ENCODE measurements around the gene KCNQ1.

Gene KCNQ1

DNA sequence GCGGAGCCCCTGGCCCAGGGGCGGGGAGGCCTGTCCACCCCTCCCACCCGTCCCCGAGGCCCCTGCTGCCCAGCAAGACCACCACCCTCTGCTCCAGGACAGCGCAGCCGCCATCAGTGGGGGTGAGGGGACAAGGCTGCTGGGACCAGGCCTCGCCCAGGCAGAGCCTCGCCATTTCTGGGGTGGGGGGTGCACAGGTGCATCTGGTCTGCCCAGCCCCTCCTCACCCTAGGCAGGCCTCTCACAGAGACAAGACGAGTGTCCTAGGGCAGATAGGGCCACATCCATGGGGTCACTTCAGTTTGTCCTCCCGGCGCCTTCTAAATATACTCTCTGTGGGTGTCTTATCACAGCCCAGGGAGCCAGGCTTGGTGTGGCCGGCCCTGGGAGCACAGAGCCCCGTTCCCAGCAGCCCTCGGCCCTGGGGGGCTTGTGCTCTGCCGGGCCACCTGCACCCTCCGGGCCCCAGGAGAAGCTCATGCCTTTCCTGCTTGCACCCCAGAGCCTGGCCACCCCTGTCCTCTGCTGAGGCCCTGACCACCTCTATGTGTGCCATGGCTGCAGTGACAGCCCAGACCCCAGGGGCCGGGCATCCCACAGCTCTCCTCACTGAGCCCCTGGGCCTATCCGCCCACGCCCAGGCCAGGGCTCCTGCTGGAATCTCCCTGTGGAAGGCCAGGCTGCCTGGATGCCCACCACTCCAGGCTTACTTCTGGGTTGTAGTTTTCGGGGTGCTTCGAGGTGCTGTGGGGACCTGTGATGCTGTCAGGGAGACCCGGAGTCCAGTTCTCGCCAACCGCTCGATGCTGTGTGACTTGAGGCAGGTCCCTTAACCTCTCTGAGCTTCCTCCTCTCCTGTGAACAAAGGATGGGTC lies 70.8 kb downstream of the KCNQ1 start:
- no peak for DNase-seq

DNA sequence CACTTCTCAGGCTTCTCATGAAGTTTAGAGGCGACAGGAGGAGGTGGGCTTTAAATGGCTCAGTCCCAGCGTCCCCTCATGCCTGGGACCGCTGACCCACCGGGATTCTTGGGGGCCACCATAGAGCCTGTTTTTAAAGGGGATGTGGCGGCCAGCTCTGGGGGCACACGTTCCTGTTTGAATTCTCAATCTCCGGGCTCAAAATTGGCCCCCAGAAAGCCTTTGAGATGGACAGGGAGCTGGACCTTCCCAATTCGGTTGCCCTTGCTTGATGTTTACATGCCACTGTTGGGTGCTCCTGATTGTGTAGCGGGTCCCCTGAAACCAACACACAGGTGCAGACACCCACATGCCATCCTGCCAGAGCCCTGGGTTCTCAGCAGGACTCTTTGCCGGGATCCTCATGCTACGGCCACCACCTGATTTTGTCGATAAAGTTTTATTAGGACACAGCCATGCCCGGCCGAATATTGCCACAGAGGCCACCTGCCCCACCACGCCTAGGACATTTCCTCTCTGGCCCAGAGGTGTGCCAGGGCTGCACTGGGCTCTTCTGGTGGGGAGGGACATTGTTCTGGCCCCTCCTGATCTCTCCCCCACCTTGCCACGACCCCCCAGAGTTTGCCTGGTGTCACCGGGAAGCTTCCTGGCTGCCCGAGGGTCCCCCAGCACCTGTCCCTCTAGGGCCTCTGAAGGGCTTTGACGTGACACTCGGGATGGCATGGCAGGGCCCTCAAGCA lies 71.6 kb downstream of the KCNQ1 start:
- DNase-seq = no peak

DNA sequence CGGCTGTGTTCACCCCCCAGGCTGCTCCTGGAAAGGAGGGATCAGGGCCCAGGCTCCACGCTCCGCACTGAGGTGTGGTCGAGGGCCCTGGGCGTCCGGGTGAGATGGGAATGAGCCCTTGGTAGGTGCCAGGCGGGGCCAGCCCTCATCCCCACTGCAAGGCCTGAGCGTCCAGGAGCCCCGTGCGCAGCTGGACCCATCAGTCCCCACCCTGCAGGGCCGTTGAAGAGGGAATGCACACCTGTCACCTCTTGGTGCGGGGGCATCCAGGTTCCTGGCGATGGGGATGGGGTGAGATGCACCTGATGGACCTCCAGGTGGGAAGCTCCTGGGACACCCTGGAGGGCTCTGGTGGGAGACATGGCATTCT lies 72.2 kb downstream of the KCNQ1 start:
- DNase-seq = no peak

DNA sequence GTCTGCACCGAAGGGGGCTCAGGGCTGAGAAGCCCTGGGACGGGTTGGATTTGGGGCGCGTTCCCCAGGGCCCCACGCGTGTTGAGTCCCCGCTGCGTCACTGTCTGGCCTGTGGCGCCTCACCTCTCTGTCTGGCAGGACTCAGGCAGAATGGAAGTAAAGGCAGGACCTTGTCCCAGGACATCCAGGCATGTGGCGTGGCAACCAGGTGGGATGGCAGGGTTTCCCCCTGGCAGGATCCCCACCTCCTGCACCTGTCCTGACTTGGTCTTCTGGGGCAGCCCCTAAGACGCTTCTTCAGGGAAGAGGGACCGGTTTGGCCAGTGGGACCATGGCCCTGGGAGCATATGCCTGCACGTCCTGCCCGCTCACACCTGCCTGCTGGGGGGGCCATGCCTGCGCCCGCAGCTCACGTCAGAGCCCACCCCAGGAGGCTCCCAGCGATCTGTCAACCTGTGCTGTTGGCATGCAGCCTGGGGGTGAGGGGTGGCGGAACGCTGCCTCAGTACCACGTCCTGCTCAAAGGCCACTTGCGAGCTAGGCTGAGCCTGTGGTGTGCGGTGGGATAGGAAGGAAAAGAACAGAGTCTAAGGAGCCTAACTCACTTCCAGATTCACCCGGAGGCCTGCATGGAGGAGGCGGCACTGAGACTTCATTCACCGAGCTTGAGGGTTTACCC lies 72.7 kb downstream of the KCNQ1 start:
- DNase-seq = no peak

DNA sequence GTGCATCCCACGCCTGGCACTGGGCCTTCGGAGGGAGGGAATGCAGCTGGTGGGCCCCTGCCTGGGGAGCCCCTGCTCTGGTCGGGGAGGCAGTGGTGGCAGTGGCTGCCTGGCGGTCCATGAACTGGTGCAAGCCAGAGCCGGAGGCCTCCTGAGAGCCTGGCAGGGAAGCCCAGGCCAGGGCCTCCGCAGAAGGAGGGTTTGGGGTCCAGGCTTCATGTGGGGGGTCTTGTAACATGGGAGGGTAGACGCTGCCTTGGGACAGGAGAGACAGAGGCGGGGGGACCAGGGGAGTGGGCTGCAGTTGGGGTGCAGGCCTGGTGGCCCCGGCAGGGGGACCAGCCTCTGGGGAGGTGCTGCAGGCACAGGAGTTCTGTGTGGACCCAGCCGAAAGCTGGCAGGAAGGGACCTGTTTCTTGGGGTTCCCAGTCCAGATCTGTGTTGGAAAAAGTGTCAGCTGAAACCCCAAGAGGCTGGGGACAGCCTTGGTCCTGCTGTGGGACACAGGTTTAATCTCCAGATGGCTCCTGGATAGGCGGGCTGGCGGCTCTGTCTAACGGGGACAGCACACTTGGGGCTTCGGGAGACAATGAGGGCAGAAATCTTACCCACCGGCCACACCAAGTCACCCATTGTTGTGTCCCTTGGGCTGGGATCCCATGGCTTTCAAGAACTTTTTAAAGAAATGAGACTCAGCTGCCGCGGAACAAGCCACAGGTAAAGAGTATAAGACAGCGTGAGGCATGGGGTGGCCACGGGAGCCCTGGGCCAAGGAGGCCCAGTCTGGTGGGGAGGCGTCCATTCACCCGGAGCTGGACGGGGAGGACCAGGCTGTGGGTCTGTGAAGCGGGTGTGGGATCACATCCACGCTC lies 73.5 kb downstream of the KCNQ1 start:
- no peak for DNase-seq

DNA sequence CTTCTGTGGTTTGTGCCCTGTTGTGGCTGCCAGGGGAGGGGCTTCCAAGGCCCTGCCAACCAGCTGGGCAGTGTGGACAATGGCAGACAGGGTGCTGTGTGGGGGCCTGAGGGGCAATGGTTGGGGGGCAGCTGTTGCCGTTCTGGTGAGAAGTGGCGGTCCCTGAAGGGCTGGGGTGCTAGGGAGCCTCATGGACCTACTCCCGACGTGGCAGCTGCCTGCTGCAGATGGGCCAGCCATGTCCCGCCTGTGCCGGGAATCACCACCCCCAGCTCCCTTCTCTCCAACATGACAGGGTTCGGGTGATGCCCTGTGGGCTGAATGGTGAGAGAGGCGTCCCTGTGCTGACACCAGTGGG lies 74.2 kb downstream of the KCNQ1 start:
- no peak for DNase-seq

DNA sequence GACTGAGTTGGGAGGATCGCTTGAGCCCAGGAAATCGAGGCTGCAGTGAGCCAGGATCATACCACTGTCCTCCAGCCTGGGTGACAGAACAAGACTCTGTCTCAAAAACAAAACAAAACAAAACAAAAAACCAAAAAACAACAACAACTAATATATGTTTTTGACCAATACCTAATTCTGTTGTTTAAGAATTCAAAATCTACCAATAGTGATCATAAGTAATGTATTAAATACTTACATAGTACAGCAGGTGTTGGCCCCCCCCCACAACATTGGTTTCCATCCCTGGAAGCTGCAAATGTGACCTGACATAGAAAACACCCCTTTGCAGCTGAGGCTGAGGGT lies 74.7 kb downstream of the KCNQ1 start:
- DNase-seq = no peak

DNA sequence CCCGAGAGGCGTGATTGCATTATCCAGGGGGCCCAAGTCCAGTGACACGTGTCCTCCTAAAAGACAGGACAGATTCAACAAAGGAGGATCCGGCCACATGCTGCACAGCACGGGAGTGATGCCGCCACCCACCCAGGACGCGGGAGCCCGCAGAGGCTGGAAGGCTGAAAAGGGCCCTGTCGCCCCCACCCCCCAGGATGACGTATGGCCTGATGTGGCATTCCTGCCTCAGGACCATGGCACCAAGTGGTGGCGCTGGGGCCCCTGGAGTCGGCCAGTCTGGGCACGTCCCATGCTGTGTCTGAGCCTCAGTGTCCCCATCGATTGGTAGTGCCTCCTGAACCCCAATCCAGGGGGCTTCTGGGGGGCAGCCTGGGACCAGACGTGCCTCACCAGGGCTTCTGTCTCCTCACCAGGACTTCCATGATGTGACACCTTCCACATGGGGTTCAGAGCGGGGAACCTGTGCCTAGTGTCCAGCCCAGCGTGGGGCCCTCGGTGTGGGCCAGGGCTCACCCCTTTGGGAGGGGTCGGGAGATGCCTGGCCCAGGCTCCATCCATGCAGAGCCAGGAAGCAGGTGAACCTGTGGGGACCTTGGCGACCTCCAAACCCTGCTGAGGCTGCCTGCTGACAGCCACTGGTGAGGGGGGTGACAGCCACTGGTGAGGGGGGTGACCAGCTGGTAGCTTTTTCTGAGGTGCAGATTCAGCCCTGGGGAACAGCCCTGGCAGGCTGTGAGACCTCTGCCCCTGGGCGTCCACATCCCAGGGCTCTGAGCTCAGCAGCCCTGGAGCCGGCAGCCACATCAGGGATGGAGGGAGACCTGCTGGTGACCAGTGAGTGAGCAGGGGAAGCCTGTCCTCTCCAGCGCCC lies 75.3 kb downstream of the KCNQ1 start:
- no peak for DNase-seq

DNA sequence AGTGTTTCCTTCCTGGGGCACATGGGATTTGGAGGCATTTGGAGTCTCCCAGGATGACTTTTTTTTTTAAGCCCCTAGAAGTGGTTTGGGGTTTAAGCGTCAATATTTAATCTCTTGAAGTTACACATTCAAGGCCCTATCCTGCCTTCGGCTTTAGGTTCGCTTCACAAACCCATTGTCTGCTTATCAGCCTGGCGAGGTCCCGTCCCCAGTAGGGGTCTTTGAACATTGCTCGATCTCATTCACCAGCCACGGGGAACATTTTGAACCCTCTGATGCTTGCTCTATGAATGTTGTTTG lies 75.9 kb downstream of the KCNQ1 start:
- no peak for DNase-seq

DNA sequence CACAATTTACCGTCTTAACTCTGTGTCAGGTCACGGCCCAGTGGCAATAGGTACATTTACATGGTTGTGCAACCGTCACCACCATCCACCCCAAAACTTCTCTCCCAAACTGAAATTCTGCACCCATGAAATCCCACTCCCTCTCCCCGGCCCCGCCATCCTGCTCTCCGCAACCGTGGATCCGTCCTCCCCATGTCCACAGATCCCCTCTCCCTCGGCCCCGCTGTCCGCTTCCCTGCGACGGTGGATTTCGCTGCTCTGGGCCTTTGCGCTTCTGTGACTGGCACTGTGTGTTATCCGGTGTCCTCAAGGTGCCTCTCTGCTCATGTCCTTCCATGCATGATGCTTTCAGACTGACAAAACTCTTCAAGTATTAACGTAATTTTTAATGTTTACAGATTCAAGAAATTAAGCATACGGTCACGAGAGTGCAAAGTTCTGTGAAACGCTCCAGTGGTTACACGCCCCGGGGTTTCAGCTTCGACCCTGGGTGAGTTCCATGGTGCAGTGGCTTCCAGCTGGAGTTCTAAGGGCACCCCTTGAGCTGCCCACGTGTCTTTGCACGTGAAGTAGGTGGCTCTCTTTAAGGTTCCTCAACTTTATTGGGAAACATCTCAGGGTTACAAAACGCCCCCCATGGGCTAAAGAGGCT lies 76.4 kb downstream of the KCNQ1 start:
- no peak for DNase-seq

DNA sequence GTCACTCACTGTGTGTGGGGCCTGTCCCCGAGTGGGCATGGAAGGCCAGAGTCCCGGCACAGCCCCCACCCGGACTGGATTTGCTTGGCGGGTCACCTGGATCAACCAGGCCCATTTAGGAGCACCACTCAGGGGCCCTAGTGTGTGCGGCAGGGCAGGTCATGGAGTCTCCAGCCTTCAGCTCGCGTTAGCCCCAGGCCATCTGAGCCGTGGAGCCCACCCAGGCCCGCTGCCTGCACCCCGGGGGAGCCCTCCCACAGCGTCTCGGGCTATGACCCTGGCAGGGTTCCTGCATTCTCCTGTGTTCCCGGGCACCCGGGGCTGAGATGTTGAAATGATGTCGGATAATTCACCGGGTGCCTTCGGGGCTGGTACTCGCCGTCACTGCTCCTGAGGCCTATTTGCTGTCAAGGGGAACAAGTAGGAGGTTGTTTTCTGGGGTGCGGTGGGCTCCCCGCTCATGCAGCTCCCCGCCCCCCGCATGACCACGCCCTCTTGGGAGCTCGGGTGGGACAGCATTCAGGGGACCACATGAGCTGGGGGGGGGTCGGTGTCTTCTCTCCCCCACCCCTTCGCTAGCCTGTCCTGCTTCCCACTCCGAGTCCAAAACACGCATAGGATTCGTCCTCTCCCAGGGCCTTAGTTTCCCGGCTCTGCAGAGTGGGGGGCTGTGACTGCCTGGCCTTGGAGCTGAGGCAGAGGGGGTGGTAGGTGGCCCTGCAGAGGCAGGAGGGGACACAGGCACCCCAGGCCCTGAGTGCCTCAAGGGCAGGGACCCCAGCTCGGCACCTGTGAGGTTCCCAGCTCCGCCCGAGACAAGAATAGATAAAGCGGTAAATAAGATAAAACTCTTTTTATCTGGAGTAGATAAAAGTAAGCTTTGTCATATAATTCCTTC lies 77.2 kb downstream of the KCNQ1 start:
- DNase-seq = no peak

DNA sequence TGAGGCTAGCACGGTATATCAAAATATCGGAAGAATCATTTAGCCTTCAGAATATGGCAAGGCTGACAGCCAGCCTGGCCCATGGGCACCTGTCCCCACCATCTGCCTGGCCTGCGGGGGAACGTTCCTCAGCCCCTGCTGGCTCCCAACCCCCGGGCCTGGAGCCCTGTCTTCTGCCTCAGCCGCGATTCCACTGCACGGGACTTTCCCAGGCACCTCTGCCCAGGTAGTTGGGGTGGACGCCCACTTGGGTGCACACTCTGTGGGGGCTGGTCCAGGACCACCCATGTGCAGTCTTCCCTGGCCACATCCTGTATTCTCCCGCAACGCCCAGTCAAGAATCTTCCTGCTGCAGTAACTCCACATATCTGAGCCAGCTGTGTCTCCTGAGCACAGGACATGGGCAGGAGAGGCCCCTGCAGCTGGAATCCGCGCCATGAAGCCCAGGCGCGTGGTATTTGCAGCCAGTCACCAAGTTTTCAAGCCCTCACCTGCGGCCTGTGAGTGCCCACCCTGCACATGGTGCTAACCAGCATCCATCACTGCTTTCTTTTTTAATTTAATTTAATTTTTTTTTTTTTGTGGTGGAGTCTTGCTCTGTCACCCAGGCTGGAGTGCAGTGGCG lies 77.9 kb downstream of the KCNQ1 start:
- no peak for DNase-seq

DNA sequence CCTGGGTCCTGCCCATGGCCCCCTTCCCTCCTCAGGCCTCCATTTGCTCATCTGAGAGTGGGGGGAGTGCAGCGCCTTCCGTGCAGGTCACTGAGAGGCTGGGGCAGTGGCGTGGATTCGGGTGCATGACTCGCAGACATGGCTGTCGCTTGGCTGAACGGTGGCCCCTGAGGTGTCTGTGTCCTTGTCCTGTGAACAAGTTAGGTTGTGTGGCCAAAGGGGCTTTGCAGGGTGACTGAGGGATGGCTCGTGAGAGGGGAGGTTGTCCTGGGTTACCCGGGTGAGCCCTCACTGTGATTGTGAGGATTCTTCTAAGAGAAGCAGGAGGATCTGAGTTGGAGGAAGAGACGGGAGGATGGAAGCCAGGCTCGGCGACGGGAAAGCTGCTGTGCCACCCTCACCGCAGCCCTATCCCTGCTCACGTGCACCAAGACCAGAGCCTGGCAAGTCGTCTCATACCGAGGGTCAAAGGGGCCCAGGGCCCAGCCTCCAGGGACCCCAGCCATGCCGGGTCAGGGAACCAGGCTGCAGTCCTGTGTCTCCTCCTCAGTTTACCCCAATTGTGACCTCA lies 79.1 kb downstream of the KCNQ1 start:
- DNase-seq = no peak

DNA sequence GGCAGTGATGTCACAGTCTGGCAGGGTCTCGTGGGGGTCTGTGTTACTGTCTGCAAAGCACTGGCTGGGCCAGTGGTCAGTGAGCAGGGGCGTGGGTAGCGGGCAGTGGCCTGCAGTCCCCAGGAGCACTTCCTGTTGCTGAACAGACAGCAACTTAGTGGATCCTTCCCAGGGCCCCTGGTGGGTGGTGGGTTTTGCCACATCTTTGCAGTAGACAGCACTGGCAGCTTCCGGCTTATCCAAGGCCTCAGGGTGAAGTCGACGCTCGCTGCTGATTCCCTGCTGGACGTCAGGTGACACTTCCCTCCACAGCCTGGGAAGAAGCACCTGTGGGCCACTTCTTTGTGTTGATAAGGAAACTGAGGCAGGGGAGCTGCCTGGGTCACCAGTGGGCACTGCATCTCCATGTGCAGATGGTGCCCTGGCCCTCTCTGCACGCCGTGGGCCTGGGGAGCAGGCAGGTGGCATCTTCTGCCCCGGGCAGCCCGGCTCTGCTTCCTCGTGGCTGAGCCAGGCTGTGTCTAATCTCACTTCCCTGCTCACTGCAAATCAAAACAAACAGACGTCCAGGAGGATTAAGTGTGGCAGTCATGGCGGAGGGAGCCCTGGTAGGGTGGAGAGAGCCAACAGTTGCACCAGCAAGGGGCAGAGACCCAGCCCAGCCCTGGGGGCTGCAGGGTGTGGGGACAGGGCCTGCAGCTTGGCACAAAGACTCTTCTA lies 79.8 kb downstream of the KCNQ1 start:
- DNase-seq = no peak

DNA sequence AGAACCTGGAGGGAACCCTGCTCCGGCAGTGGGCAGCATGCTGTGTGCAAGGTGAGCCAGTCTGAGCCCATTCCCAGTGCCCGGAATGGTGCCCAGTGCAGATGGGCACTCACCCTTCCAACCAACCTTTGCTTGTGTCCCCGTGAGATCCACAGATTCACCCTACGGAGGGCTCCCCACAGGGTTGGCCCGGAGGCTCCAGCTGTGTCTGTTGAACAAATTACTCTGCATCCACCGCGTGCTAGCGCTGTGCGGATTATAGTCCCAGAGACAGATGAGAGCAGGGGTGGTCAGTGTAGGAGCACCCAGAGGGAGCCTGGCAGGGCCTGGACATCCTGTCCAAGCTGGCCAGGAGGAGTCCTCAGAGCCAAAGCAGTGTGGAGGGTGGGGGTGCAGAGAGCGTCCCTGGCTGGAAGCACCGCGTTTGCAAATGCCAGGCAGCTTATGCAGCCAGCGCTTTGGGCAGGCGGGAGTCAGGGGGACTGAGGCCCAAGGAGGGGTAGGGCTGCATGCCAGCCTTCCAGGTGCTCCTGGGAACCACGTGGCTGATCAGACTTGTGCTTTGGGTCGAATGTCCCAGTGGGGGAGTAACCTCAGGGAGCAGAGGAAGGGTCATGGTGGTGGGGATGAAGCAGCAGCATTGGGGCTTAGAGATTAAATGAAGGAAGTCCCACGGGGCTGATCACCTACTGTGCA lies 80.5 kb downstream of the KCNQ1 start:
- DNase-seq = no peak

DNA sequence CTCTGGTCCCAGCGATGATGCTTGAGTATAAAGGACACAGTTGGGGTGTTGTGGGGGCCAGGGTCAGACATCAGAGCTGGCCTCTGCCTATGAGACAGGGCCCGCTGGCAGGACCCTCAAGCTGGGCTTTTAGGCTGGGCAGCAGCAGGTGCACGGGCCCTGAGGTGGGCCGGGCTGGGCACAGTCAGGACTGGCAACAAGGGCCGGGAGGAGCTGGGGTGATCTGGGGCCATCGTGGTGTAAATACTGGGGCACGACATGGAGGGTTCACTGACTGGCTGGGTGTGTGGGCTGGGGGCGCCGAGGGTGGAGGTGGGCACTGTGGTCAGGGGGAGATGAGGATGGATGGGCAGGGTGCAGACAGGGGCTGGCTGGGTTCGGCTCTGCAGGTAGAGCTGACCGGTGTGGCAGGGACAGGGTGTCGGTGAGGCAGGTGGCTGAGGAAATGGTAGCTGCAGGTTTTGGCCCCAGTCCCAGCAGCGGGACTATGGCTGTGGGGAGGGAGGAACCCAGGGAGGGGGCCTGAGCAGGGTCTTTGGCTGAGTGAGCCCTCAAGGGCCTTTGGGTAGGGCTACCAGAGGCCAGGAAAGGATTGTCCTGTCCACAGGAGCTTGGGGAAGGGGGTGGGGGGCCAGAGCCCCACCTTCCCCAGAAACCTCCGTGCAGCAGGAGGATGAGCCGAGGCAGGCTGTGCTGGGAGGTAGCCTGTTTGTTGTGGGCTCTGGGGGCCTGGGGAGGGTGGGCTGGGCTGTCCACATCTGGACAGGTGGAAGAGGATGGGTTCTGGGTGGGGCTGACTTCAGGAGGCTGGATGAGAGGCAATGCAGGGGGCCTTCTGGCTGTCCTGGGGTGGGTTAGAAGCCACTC lies 81.4 kb downstream of the KCNQ1 start:
- no peak for DNase-seq

DNA sequence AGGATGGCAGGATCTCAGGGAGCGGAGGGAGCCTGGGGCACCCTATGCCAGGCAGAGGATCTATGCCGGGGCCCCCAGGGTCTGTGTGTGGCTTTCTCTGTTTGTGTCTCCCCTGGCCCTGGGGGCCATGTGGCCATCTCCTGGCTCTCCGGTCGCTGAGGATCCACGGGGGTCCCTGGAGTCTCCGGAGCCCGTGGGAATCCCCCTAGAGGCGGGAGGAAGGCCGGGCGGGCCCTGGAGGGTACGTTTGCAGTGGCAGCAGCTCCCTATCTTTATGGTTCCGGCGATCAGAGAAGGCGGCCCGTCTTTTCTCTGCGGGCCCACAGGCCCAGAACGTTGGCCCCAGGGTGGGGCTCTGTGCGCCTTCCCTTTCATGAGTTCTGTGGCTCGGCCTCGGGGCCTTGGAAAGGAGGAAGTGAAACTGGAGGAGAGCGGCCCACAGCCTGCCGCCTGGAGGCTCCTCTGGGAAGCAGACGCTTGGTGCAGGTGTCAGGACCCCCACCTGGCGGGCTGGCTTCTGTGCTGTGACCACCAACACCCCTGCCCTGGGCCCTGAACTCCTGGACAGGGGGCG lies 82.1 kb downstream of the KCNQ1 start:
- DNase-seq = no peak

All from KG1 (cell line).